ENCODE data around the gene MICOS13. TPM values are rescaled to one million over a fixed set of nuclear protein-coding genes. Genes with fewer than 3 reads are reported as not detected.

MICOS13 gene
- total RNA-seq, 1 experiment from 2014 or later, result 93.5 TPM

- no peaks in the 10 kb centered on the region for H3K27me3 ChIP-seq (ENCODE audit: control insufficient read depth, insufficient read depth, low read length)
- no peak overlapping the region for H3K4me3 ChIP-seq (ENCODE audit: low read depth in 2 of 2, low read length in 2 of 2)
- no peak for TF ChIP-seq POLR2AphosphoS5 (IDR thresholded peaks at IDR 0.05; ENCODE audit: low read depth, low read length)
- TF ChIP-seq REST (IDR thresholded peaks at IDR 0.05; ENCODE audit: insufficient read depth in 1 of 2, low read depth in 2 of 2, low read length in 1 of 2), result no peak
- no peak for TF ChIP-seq CTCF (IDR thresholded peaks at IDR 0.05)
- TF ChIP-seq SIN3A (IDR thresholded peaks at IDR 0.05; ENCODE audit: borderline replicate concordance, insufficient read depth, low read depth, low read length), result no peak
- no peak for TF ChIP-seq TCF7L2 (IDR thresholded peaks at IDR 0.05; ENCODE audit: low read depth, low read length)
- no peak for ATAC-seq
- H3K9me3 ChIP-seq (ENCODE audit: control insufficient read depth, insufficient read depth, low read depth, low read length), result no peaks in the 10 kb centered on the region
- peaks cover 30% of the 10 kb centered on the region for H3K36me3 ChIP-seq (ENCODE audit: control insufficient read depth, insufficient read depth, low read length)
- no peaks in the 10 kb centered on the region for H3K4me1 ChIP-seq (ENCODE audit: control insufficient read depth, insufficient read depth, low read length)
- ChIA-PET POLR2A (no interaction called here), CTCF (no interaction called here)
- DNase-seq (ENCODE audit: low read depth, low spot score), result no peak
- in situ Hi-C loops (cut with HindIII; ENCODE audit: low pct_unique_long_range_greater_than_20kb, low sequenced_read_pairs) (no loop called here), intact Hi-C loops (cut with micrococcal nuclease; ENCODE audit: unreplicated experiment) (no loop called here)
- BruUV-seq (replicated peaks), result no TSS peak
- H3K27ac ChIP-seq (ENCODE audit: low read length), result no peak overlapping the region
Observed at GRCh38 chr19:5643060-5643459, 37.3 kb downstream of the MICOS13 start.

- DNase-seq (ENCODE audit: low read depth, low spot score) (no peak), ATAC-seq (no peak)
- intact Hi-C loops (cut with micrococcal nuclease; ENCODE audit: unreplicated experiment), result no loop called here
- H3K27ac ChIP-seq (ENCODE audit: low read length), result no peak overlapping the region
- POLR2A ChIA-PET, result no interaction called here
- CTCF ChIA-PET, result interaction anchor here (0.7 kb wide), 1 partner anchor 152 kb away, joined by 3 read pairs; no protein-coding TSS in a partner anchor
- no peaks in the 10 kb centered on the region for H3K4me1 ChIP-seq (ENCODE audit: control insufficient read depth, insufficient read depth, low read length)
- in situ Hi-C loops (cut with HindIII; ENCODE audit: low pct_unique_long_range_greater_than_20kb, low sequenced_read_pairs), result no loop called here
- H3K27me3 ChIP-seq (ENCODE audit: control insufficient read depth, insufficient read depth, low read length), result no peaks in the 10 kb centered on the region
- H3K4me3 ChIP-seq (ENCODE audit: low read depth in 2 of 2, low read length in 2 of 2), result no peak overlapping the region
- TF ChIP-seq CTCF (IDR thresholded peaks at IDR 0.05) (no peak), TCF7L2 (IDR thresholded peaks at IDR 0.05; ENCODE audit: low read depth, low read length) (no peak), REST (IDR thresholded peaks at IDR 0.05; ENCODE audit: insufficient read depth in 1 of 2, low read depth in 2 of 2, low read length in 1 of 2) (no peak), POLR2AphosphoS5 (IDR thresholded peaks at IDR 0.05; ENCODE audit: low read depth, low read length) (no peak), SIN3A (IDR thresholded peaks at IDR 0.05; ENCODE audit: borderline replicate concordance, insufficient read depth, low read depth, low read length) (no peak)
- H3K36me3 ChIP-seq (ENCODE audit: control insufficient read depth, insufficient read depth, low read length), result peaks cover 21% of the 10 kb centered on the region
- no TSS peak for BruUV-seq (replicated peaks)
- H3K9me3 ChIP-seq (ENCODE audit: control insufficient read depth, insufficient read depth, low read depth, low read length), result no peaks in the 10 kb centered on the region
Observed at GRCh38 chr19:5642204-5642603, 38.1 kb downstream of the MICOS13 start.
